Caki2 (cell line): Measurements from ENCODE around the gene TACR1. TPM values are rescaled to one million over a fixed set of nuclear protein-coding genes. Genes with fewer than 3 reads are reported as not detected.
"Not testable (repeated sequence)": the region's sequence is repeated elsewhere in the genome, so short reads cannot be mapped to it uniquely, and the experiment has no call there.

Source experiments
- DNase-seq: peaks from one replicate; pipeline ENCODE4 v3.0.0-alpha.2; 2015; ENCODE audit warnings: low read depth
- in situ Hi-C: cut with HindIII; loops from 2 replicates; pipeline ENCODE4 v1.10.0; 2016; ENCODE audit warnings: low sequenced_read_pairs, low pct_unique_long_range_greater_than_20kb, mixed read lengths
- total RNA-seq: library from RNA; depleted of rRNA; stranded (reverse); fragments of >200 nt; shearing (Covaris generic); gene quantifications from 2 replicates; pipeline ENCODE4 v1.2.3, GENCODE V29; 2014; ENCODE audit warnings: low replicate concordance; rRNA removed

Gene TACR1, protein sequence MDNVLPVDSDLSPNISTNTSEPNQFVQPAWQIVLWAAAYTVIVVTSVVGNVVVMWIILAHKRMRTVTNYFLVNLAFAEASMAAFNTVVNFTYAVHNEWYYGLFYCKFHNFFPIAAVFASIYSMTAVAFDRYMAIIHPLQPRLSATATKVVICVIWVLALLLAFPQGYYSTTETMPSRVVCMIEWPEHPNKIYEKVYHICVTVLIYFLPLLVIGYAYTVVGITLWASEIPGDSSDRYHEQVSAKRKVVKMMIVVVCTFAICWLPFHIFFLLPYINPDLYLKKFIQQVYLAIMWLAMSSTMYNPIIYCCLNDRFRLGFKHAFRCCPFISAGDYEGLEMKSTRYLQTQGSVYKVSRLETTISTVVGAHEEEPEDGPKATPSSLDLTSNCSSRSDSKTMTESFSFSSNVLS
- not detected in 2 replicates for total RNA-seq

- in situ Hi-C loops, result no loop called here
- peak; percentile 26 for DNase-seq
Observed at GRCh38 chr2:75199428-75200011, at the start of gene TACR1. TSS of gene TACR1 (minus strand) at chr2:75199520. CDS start at chr2:75198934, 586 bp downstream.

GRCh38 chr2:75248581-75248980 lies 49.3 kb upstream of the TACR1 start:
- in situ Hi-C loops, DNase-seq: not testable (repeated sequence)

GRCh38 chr2:75246441-75247167 lies 47.3 kb upstream of the TACR1 start:
- DNase-seq, result no peak
- in situ Hi-C loops, result no loop called here

DNA sequence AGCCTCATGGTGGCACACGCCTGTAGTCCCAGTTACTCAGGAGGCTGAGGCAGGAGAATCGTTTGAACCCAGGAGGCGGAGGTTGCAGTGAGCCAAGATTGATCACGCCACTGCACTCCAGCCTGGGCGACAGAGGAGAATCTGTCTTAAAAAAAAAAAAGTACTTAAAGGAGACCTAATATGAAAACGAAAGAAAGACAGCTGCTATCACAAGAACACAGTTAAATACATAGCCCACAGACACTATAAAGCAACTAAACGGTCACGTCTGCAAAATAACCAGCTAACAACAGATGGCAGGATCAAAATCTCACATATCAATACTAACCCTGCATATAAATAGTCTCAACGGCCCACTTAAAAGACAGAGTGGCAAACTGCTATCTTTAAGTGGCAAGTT lies 43.9 kb upstream of the TACR1 start:
- in situ Hi-C loops, result no loop called here
- no peak for DNase-seq

DNA sequence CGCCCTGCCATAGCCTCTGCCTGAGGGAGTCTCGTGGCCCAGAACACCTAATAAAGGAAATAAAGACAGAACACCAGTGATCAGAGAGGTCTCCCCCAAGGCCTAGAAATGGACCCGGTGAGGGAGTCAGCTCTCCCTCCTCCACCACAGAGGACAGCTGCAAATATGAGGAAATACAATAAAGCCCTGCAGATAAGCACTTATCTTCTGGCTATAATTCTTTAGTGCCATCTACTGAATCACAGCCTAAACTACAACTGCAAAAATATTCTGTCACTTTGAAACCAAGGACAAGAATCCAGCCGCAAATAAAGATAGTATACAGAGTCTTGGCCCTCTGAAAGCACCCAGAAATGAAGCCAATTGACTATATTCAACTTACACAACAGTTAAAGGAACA lies 42.4 kb upstream of the TACR1 start:
- in situ Hi-C loops, result no loop called here
- DNase-seq, result peak; percentile 29

DNA sequence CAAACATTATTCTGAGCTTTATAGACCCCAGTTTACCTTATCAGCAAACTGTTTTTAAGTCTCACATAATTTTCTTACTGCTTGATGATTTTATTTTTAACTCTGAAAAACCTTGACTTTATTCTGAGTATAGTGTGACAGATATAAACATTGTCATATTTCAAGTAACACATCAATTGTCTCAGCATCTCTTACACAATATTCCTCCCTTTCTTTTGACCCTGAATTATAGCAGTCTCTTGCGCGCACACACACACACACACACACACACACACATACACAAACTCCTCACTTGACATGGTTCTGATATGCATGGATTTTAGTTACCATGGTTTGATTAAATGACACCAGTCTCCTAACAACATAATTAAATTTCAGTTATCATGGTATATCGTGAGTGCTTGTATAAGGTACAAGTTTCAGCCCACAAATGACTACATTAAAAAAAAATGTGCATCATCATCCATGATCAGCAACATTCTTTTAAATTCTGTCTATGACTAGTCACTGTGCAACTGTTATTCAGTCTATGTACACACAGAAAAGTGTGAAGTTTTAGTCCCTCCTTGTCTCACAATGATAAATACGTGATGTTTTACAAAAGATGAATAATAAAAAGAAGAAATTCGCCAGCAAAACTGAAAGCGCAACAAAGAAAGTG lies 39.5 kb upstream of the TACR1 start:
- in situ Hi-C loops, result no loop called here
- peak; percentile 57 for DNase-seq

GRCh38 chr2:75237296-75237695 lies 38.0 kb upstream of the TACR1 start:
- DNase-seq, result no peak
- in situ Hi-C loops, result no loop called here

- in situ Hi-C loops, result no loop called here
- DNase-seq, result no peak
Observed at GRCh38 chr2:75233965-75234364, 34.6 kb upstream of the TACR1 start.

- no peak for DNase-seq
- in situ Hi-C loops, result no loop called here
Observed at GRCh38 chr2:75226617-75227016, 27.3 kb upstream of the TACR1 start.

DNA sequence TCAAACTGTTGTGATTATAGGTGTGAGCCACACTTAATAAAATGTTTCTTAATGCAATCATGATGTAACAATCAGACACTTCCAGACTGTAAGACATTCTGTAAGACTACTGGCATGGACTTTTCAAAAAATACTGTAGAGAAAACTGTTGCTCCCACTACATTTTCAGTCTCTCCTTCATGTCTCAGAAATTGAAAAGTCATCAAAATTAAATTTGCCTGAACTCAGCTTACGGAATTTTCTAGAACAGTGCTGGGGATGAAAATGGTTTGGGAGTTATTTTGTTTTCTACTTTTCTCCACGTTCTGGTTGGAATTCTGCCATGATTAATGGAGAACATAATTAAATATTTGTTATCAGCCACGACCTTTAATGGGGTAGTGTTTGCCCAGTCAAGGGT lies 26.8 kb upstream of the TACR1 start:
- DNase-seq, result no peak
- in situ Hi-C loops, result no loop called here

GRCh38 chr2:75224636-75225094 lies 25.3 kb upstream of the TACR1 start:
- in situ Hi-C loops, result no loop called here
- DNase-seq, result no peak

DNA sequence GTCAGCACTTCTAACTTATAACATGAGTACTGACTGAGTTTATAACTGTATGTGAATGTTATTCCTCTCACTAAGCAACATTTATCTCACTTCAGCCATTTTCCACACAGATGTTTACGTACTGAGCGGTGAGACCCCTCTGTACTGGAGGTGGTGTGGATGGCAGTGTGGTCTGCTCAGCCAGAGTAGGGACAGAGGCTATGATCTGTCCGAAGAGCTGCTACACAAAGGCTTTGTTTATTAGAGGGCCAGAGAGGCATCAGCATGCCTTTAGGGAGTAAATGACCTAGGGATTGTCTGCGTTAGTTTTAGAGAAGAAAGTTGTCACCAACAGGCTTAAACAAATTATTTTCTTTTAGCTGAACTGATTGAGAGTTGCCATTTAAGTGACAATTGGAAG lies 23.2 kb upstream of the TACR1 start:
- in situ Hi-C loops, result no loop called here
- DNase-seq, result no peak

- in situ Hi-C loops, result no loop called here
- no peak for DNase-seq
Observed at GRCh38 chr2:75221862-75222261, 22.5 kb upstream of the TACR1 start.

GRCh38 chr2:75219213-75219612 lies 19.9 kb upstream of the TACR1 start:
- DNase-seq, in situ Hi-C loops: not testable (repeated sequence)

GRCh38 chr2:75211266-75211770 lies 12.0 kb upstream of the TACR1 start:
- DNase-seq, result no peak
- in situ Hi-C loops, result no loop called here

- no peak for DNase-seq
- in situ Hi-C loops, result no loop called here
Observed at GRCh38 chr2:75210409-75210808, 11.1 kb upstream of the TACR1 start.

GRCh38 chr2:75208738-75209137 lies 9.4 kb upstream of the TACR1 start:
- DNase-seq, result no peak
- in situ Hi-C loops, result no loop called here

- no peak for DNase-seq
- in situ Hi-C loops, result no loop called here
Observed at GRCh38 chr2:75204833-75205232, 5.5 kb upstream of the TACR1 start.
